DOHH2 (cell line): ENCODE results near the gene PSMD6.
A peak's percentile ranks its signal among the peaks of the same experiment; 100 is the strongest.

Experiments used
- CTCF ChIP-seq: fragments of 200-600 bp; sonication (generic); IDR thresholded peaks from one replicate; pipeline ENCODE4 v1.5.1; 2014; ENCODE audit warnings: antibody characterized with exemption, mild to moderate bottlenecking, low read depth, low read length; ENCODE audit not compliant: poor library complexity, severe bottlenecking
- EZH2phosphoT487 ChIP-seq: fragments of 200-600 bp; sonication (generic); IDR thresholded peaks from 2 replicates; pipeline ENCODE4 v1.6.1; 2017; ENCODE audit warnings: borderline replicate concordance, mild to moderate bottlenecking, antibody characterized with exemption, low read length, moderate library complexity, mixed read lengths

- TF ChIP-seq CTCF (peak; percentile 60), EZH2phosphoT487 (no peak)
These were observed 61.4 kb downstream of the PSMD6 start for GRCh38 chr3:63961891-63962290.
